Prostate gland (tissue), 2 donors: ENCODE results near the gene PHKB.

ENCODE experiments used
- POLR2A ChIP-seq: fragments of 450-650 bp; IDR thresholded peaks from one replicate; pipeline ENCODE4 v1.6.1; 2016; ENCODE audit warnings: antibody characterized with exemption, mild to moderate bottlenecking
- TF ChIP-seq, protein P1 (sequence below), 4 experiments: fragments of 200-600 bp in 2 of 4; fragments of 450-650 bp in 2 of 4; sonication (generic) in 2 of 4; IDR thresholded peaks; 1 replicate in 3 of 4; 2 replicates in 1 of 4; pipeline ENCODE4 v1.5.1; 2016 to 2019; ENCODE audit warnings: antibody characterized with exemption in 4 of 4, mild to moderate bottlenecking in 2 of 4, moderate library complexity in 2 of 4

DNA sequence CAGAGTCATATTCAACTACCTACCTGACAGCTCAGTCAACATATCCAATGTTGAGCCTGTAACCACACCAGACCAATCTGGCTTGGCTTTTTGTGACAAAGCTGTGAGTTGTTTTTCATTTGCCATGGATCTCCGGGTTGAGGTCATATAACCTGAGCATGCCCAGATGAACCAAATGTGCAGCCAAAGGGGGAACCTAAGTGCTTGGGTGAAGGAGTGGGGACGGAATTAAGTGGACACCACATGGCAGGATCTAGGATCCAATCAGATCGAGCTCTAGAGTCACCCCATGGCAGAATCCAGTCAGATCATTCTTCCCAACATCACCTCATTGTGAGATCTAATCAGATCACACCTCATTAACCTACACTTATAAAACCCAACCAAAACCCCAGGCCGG lies 258.6 kb downstream of the PHKB start:
- TF ChIP-seq, protein P1, sequence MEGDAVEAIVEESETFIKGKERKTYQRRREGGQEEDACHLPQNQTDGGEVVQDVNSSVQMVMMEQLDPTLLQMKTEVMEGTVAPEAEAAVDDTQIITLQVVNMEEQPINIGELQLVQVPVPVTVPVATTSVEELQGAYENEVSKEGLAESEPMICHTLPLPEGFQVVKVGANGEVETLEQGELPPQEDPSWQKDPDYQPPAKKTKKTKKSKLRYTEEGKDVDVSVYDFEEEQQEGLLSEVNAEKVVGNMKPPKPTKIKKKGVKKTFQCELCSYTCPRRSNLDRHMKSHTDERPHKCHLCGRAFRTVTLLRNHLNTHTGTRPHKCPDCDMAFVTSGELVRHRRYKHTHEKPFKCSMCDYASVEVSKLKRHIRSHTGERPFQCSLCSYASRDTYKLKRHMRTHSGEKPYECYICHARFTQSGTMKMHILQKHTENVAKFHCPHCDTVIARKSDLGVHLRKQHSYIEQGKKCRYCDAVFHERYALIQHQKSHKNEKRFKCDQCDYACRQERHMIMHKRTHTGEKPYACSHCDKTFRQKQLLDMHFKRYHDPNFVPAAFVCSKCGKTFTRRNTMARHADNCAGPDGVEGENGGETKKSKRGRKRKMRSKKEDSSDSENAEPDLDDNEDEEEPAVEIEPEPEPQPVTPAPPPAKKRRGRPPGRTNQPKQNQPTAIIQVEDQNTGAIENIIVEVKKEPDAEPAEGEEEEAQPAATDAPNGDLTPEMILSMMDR (IDR thresholded peaks at IDR 0.05), result no peak
- TF ChIP-seq POLR2A, result no peak
